HUES6 (cell line): Measurements from ENCODE around the gene KCTD18.

Experiments
- H3K27ac ChIP-seq: 2 replicates; pipeline ENCODE4 v1.7.0; 2013; ENCODE audit warnings: low read depth, mild to moderate bottlenecking, low read length, inconsistent platforms
- H3K27me3 ChIP-seq: 2 replicates; pipeline ENCODE4 v1.6.1; 2013; ENCODE audit warnings: low read length; ENCODE audit not compliant: control insufficient read depth, insufficient read depth
- H3K36me3 ChIP-seq: 2 replicates; pipeline ENCODE4 v1.6.1; 2013; ENCODE audit warnings: low read length; ENCODE audit not compliant: control insufficient read depth, insufficient read depth
- H3K4me1 ChIP-seq: 2 replicates; pipeline ENCODE4 v1.6.1; 2013; ENCODE audit warnings: low read length; ENCODE audit not compliant: control insufficient read depth, insufficient read depth
- H3K4me3 ChIP-seq: 2 replicates; pipeline ENCODE4 v1.5.1; 2013; ENCODE audit warnings: low read depth, low read length
- H3K9ac ChIP-seq: one replicate; pipeline ENCODE4 v1.6.1; 2013; ENCODE audit warnings: mild to moderate bottlenecking, low read length
- H3K9me3 ChIP-seq: 2 replicates; pipeline ENCODE4 v1.6.1; 2013; ENCODE audit warnings: low read depth, low read length; ENCODE audit not compliant: control insufficient read depth, insufficient read depth

KCTD18 gene

DNA sequence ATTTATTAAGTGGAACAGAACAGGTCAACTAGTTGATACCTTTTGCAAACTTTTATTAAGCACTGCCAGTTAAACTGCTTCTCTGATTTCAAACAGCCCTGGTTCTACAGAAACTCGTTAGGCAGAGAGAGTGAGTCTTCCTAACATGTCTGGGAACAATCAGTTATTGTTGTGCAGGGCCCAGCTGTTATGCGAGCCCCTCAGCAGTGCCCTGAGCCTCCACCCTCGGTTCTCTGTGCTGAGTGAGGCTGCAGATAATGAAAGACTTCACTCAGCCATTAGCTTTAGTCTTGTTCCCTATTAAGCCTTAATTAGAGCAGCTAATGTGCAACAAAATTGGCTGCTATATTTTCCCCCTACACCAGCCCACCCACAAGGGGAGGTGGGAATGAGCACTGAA lies 39.6 kb downstream of the KCTD18 start:
- Histone ChIP-seq H3K9me3 (no peaks in the 10 kb centered on the region), H3K27me3 (no peaks in the 10 kb centered on the region), H3K36me3 (peaks cover 85% of the 10 kb centered on the region), H3K4me3 (no peak overlapping the region), H3K27ac (no peak overlapping the region), H3K4me1 (peaks cover 7% of the 10 kb centered on the region; the same call in 1 of the 2 replicates), H3K9ac (no peak overlapping the region)

DNA sequence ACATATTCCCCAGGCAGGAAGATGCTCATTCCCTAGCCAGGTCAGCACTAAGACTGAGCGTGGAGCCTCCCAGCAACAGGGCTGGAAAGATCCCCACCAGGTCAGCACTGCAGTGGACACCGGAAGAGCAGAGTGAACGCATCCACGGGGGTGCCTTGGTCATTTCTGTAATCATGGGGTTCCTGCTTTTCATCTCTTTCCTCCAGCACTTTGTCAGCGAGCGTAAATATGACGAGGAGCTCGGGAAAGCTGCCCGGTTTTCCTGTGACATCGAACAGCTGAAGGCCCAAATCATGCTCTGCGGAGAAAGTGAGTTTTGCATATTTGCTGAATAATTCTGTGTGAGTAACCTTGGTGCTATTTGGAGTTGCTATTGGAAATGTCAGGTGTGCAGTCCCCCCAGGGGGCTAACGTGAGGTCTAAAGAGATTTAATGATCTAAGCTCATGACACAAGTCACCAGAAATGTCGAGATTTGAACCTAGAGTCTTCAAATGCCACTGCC lies 40.1 kb downstream of the KCTD18 start:
- no peaks in the 10 kb centered on the region for H3K9me3 ChIP-seq
- peaks cover 84% of the 10 kb centered on the region for H3K36me3 ChIP-seq
- H3K27ac ChIP-seq: no peak overlapping the region
- no peak overlapping the region for H3K9ac ChIP-seq
- peaks cover 7% of the 10 kb centered on the region; the same call in 1 of the 2 replicates for H3K4me1 ChIP-seq
- no peaks in the 10 kb centered on the region for H3K27me3 ChIP-seq
- no peak overlapping the region for H3K4me3 ChIP-seq

DNA sequence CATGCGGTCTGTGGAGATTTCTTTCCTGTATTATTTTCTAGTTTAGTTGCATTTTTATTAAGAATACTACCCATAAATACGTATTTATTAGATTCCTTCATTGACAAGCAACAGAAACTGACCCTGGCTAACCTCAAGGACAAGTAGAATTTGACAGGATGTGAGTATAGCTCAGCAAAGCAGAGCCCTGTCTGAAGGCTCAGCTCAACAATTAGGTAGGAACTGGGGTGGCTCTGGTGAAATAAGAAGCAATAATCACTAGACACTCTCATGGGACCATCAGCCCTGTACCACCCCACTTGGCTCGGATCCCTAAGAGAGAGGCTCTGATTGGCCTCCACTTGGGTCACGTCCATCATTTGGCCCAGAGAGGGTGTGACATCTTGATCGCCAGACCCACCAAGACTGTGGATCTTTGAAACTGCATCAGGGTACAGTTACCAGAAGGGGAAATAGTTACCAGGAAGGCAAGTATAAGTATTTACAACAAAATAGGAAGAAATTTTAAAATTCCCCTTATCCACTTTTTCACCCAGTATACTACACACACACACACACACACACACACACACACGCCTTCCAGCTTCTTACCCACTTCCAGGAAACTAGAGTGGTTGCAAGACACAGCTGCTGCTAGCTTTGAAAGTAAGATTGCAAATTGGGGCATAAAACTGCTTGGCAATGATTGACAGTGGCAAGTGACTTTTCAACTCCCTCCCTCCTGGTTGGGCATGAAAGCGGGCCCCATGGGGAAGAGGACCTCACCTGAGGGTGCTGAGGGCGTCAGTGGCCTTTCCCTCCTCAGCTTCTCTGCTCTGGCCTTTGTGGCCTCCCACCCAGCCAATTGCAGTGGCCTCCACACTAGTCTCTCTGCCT lies 41.8 kb downstream of the KCTD18 start:
- H3K27me3 ChIP-seq: no peaks in the 10 kb centered on the region
- H3K4me3 ChIP-seq: no peak overlapping the region
- H3K9me3 ChIP-seq: no peaks in the 10 kb centered on the region
- H3K4me1 ChIP-seq: peaks cover 7% of the 10 kb centered on the region; the same call in 1 of the 2 replicates
- no peak overlapping the region for H3K9ac ChIP-seq
- H3K36me3 ChIP-seq: peaks cover 81% of the 10 kb centered on the region
- H3K27ac ChIP-seq: 0 out of 2 replicates have a peak overlapping the region, but pooled peaks have one; percentile 46

DNA sequence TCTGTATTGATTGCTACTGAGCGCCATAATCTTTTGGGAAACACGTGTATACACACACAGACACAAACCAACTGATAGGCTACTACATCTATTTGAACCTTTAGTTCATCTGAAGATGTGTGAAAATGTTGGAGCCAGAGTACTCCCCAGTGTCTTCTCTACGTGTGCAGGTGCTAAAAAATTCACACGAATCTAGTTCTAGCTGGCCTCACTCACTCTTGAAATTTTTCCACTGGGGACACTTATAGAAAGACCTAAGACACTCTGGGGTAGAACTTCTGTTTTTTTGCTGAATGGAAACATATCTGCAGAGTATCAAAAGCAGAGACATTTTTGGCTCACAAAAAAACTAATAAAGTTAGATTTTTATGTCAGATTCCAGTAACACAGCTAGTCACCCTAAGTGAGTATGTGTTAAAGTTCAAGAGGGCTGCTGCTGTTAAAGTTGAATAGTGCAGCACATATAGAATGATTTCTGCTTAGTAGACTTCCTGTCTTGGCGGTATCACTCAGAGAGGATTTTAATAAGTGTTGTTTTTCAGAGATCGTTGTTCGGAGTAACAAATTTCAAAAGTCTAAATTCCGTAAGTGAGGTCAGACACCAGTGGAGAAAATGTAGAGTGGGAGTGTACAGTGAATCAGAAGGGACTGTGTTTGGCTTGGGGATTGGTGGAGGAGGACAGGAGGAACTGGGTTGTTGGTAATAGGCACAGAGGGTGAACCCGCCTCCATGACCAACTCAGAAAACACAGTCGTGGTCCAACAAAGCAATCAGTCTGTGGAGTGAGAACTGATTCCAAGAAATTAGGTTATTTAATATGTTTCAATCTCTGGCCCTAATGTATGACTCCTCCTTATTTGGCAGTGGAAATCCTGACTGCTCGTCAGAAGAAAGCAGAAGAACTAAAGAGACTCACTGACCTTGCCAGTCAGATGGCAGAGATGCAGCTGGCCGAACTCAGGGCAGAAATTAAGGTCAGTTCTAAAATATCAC lies 43.1 kb downstream of the KCTD18 start:
- H3K36me3 ChIP-seq: peaks cover 78% of the 10 kb centered on the region
- no peak overlapping the region for H3K27ac ChIP-seq
- H3K4me3 ChIP-seq: no peak overlapping the region

DNA sequence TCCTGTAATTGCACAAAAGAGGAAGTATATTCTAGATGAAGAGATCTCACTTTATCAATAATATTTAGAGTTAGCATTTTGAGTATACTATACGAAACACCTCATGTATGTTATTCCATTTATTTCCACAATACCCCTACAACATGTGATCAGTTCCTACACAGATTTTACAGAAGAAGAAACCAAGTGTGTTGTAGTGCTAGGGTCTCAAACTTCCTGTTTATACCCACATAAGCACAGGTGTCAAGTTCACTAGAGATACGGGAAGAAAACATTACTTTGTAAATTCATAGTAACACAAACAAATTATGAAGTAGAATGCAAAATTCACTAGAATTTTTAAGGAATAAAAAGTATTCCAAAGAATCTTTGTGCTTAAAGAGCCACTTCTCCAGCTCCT lies 46.4 kb downstream of the KCTD18 start:
- H3K27me3 ChIP-seq: no peaks in the 10 kb centered on the region
- no peak overlapping the region for H3K9ac ChIP-seq
- H3K4me3 ChIP-seq: no peak overlapping the region
- no peak overlapping the region for H3K27ac ChIP-seq
- peaks cover 65% of the 10 kb centered on the region for H3K36me3 ChIP-seq
- H3K4me1 ChIP-seq: no peaks in the 10 kb centered on the region
- no peaks in the 10 kb centered on the region for H3K9me3 ChIP-seq

More for the DNA sequence above, 43.1 kb downstream of the KCTD18 start:
- H3K9me3 ChIP-seq: no peaks in the 10 kb centered on the region
- no peak overlapping the region for H3K9ac ChIP-seq
- H3K4me1 ChIP-seq: peaks cover 7% of the 10 kb centered on the region; the same call in 1 of the 2 replicates
- no peaks in the 10 kb centered on the region for H3K27me3 ChIP-seq

DNA sequence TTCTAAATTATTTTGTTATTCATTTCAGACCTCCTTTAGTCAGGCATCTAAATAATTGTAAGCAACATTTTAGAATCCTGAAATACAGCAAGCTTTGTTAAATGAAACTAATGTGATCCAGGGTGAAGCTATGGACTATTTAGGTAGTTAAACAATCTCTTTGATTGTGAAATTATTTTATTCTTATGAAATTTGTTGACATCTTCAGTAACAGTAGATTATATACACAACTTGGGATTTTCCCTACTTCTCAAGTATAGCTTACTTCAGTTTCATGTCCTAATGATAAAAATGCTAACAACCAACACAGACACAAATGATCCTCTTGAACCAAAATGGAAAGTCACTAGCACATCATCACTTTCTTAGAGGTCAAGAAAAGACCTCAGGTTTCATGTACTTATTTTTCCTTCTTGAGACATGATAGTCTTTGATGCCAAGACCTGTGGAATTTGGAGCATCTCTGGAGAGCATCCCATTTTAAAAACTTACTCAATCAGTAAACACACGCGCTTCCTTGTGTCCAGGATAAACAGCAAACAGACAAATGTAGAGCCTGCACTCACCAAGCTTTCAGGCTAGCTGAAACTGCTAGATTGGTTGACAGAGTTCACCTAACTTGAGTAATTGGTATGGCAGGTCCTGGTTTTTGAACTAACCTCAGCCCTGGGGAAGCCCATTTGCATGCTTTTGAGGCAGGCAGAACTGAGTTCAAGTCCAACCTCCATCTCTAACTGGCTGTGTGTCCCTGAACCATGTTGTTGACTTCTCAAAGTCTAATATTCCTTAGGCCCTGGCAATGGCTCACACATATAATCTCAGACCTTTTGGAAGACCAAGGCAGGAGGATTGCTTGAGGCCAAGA lies 47.8 kb downstream of the KCTD18 start:
- H3K36me3 ChIP-seq: peaks cover 57% of the 10 kb centered on the region

DNA sequence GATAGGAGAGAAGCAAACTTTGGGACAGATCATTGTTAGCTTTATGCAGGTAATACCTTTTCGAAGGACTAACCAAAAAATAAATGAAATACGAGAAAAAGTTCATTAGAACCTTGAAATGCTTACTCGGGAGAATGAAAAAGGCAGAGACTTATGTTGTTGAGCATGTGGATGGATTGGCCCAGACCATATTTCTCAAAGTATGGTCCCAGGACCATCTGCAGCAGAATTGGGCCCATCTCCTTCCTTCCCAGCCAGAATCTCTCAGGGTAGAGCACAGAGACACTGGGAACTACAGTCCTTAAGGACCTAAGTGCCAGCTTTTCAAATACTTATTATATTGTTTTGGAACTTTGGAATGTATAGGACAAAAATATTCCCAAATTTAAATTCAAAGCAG lies 50.8 kb downstream of the KCTD18 start:
- peaks cover 3% of the 10 kb centered on the region; the same call in 1 of the 2 replicates for H3K4me1 ChIP-seq
- no peak overlapping the region for H3K27ac ChIP-seq
- peaks cover 56% of the 10 kb centered on the region for H3K36me3 ChIP-seq
- no peak overlapping the region for H3K4me3 ChIP-seq
- no peak overlapping the region for H3K9ac ChIP-seq
- H3K9me3 ChIP-seq: no peaks in the 10 kb centered on the region
- H3K27me3 ChIP-seq: no peaks in the 10 kb centered on the region

More for the DNA sequence above, 47.8 kb downstream of the KCTD18 start:
- H3K9me3 ChIP-seq: no peaks in the 10 kb centered on the region
- H3K4me1 ChIP-seq: no peaks in the 10 kb centered on the region
- H3K9ac ChIP-seq: no peak overlapping the region
- no peak overlapping the region for H3K27ac ChIP-seq
- no peak overlapping the region for H3K4me3 ChIP-seq
- H3K27me3 ChIP-seq: no peaks in the 10 kb centered on the region

DNA sequence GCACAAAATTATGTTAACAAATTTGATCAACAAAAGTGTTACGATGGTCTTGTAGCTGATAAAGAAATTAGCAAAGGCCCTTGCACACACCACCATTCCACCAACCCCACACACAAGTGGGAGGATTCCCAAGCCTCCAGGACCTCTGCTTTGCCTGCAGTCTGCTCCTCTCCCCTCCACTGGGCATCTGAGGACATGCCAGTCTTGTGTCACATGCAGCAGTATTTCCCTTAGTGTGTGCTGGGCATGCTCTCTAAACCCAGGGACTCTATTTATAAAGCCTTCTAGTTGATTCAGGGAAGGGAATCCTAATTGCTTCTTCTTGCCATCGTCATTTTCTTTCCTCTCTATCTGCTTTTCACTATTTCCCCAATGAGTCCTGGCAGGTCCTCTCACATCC lies 53.3 kb downstream of the KCTD18 start:
- Histone ChIP-seq H3K9me3 (no peaks in the 10 kb centered on the region), H3K36me3 (peaks cover 42% of the 10 kb centered on the region), H3K4me1 (peaks cover 14% of the 10 kb centered on the region; the same call in 1 of the 2 replicates), H3K9ac (no peak overlapping the region), H3K4me3 (no peak overlapping the region), H3K27me3 (no peaks in the 10 kb centered on the region), H3K27ac (no peak overlapping the region)

DNA sequence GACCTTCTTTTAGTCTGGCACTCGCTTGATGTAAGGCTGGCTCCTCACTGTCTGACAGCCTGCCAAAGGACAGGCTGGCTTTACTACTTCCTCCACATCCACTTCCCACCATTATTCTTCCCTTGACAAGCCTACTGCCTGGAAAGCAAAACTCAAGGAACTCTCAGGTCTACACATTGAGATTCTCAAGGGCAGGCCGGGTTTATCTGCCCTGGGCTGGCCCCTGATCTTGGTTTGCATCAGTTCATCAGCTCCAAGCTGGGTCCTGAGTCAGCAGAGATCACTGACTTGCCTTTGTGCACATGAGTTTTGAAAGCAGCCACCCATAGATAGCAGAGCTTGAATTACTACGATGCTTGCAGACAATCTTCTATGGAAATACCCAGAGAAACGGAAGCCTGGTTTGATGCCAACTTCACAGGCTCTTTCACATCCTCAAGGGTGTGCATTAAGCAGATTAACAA lies 53.9 kb downstream of the KCTD18 start:
- Histone ChIP-seq H3K9ac (no peak overlapping the region), H3K36me3 (peaks cover 39% of the 10 kb centered on the region), H3K4me1 (peaks cover 14% of the 10 kb centered on the region; the same call in 1 of the 2 replicates), H3K4me3 (no peak overlapping the region), H3K9me3 (no peaks in the 10 kb centered on the region), H3K27ac (no peak overlapping the region), H3K27me3 (no peaks in the 10 kb centered on the region)
